Renal cortex interstitium (tissue), 11 donors: ENCODE measurements around the gene PLAAT4. TPM values are rescaled to one million over a fixed set of nuclear protein-coding genes. Genes with fewer than 3 reads are reported as not detected.
"Not testable (repeated sequence)": the region's sequence is repeated elsewhere in the genome, so short reads cannot be mapped to it uniquely, and the experiment has no call there.

Experiments
- DNase-seq, 11 donors: peaks; one replicate each; pipeline ENCODE4 v3.0.0-alpha.2; 2013; ENCODE audit warnings: low read depth in 9 of 11, low spot score in 4 of 11; ENCODE audit errors: extremely low read depth in 1 of 11
- polyA plus RNA-seq, 3 donors: library from polyadenylated mRNA; unstranded; fragments of 120-200 nt; gene quantifications; one replicate each; pipeline ENCODE4 v1.2.1, GENCODE V29; 2013; ENCODE audit not compliant: insufficient read length in 3 of 3

The PLAAT4 gene
- polyA plus RNA-seq, 3 donors, result 7.1 to 13.2 (median 7.1) TPM

GRCh38 chr11:63556404-63557013 is 19.9 kb downstream of the PLAAT4 start:
- no peak for DNase-seq

- no peak for DNase-seq
Measured at GRCh38 chr11:63557570-63557969, 21.0 kb downstream of the PLAAT4 start.

DNA sequence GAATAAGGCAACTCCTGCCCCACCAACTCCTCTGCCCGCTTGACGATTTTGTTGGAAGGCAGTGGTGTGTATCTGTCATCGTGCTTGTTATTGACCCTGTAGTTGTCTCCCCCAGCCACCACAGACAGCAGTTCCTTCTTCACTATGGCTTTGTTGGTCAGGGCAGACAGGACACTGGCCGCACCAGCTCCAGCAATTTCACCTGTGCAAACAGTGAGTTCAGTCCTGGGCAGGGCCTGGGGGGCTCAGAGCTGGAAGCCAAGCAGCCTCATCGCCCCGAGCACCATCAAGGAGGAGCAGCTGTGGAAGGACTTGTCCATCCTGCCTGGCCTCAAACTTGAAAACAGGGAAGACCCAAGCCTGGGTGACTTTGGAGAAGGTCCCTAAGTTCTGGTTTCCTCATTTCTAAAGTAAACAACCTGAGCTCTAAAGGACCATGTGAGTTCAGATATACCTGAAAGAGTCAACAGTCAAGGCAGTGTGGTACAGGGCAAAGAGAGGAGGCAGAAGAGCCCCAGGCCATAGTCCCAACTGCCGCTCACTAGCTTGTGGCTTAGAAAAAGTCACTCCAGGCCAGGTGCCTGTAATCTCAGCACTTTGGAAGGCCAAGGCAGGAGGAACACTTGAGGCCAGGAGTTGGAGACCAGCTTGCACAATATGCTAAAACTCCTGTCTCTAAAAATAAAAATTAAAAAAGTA is 22.0 kb downstream of the PLAAT4 start:
- DNase-seq, result no peak

DNA sequence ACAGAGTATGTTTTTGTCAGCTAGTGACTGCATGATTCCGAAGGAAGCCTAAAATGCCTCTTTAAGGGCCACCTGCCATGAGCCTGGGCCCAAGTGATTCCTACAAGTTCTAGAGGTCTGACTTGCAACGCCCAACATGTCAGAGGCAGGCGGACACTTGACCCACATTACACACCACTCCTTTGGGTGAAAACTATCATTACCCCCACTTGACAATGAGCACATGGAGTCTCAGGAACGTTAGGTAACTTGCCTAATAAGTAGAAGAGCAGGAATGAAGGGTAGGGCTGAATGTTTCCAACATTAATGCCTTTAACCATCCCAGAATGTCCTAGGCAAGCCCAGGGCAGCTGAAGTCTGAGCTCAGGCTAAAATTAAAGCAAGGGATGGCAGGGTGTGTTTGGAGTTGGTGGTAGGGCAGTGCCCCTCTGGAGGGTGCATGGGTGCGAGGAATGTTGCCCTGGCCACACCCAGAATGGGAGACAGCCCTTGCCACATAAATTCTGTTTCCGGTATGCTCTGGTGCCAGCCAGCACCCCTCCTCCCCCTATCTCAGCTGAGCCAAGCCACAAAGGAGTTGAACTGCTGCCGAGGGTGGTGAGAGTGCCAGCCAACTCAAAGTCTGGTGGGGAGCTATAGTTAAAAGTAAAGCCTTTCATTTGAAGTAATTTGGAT is 24.0 kb downstream of the PLAAT4 start:
- DNase-seq, result no peak

DNA sequence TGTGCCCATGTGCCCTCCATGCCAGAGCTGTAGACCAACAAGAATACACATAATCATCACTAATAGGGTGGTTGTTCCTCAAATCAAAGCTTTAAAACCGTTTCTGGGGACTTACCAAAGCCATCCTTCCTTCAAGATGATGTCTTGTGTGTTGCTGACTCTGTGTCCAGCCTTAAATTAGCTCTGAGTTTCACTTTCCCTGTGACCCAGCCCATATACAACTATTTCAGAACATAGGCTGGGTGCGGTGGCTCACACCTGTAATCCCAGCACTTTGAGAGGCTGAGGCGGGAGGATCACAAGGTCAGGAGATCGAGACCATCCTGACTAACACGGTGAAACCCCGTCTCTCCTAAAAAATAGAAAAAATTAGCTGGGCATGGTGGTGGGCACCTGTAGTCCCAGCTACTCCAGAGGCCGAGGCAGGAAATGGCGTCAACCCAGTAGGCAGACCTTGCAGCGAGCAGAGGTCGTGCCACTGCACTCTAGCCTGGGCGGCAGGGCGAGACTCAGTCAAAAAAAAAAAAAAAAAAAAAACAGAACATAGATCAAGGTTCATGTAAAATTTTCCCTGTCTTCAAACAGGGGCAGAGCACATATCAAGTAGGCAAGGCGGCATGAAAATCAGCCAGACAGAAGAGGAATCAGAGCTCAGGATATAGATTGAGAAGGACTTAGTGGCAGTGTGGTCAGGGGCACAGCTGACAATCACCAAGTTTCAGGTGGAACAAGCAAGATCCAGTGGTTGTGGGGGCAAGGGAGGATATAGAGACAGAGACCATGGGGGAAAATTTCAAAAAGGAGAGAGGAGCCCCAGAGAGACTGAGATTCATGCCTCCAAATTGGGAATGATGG is 26.8 kb downstream of the PLAAT4 start, which contains the start of gene PLAAT2:
PLAAT2 (minus strand) TSS at position 179 of the 855 bp plus-strand sequence; CDS start at position 124, 55 bp downstream.
- DNase-seq, result no peak

GRCh38 chr11:63564056-63564774 is 27.6 kb downstream of the PLAAT4 start:
- peak in 6 of 11 donors; percentile 24 to 56 (median 42) for DNase-seq

DNA sequence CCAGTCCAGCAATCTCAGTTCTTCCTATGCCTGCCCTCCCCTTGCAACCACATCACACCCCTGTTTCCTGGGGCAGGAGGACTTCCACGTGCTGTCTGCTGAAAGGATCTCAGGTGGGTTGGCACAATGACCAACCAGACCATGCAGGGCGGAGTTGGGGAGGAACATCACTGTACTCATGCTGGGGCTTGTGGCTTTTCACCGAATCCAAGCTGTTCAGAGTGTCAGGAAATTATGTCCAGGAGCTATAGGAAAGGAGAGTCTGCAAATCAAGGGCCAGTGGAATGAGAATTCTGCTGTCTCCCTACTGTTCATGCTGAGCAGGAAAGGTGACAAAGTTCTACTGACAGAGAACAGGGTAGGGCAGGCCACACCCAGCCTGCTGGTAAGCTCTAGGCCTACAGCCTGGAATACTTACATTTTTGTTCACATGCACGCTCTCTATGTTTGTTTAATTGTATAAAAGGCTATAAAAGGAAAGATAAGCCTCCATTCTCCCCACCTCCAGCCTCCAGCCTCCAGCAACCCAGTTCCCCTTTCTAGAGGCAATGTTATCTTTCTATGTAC is 28.3 kb downstream of the PLAAT4 start:
- no peak for DNase-seq

- DNase-seq, result peak; percentile 36 to 77 (median 56)
Measured at GRCh38 chr11:63567044-63567840, 30.6 kb downstream of the PLAAT4 start.

GRCh38 chr11:63569570-63569969 is 33.0 kb downstream of the PLAAT4 start:
- no peak for DNase-seq

GRCh38 chr11:63572026-63572688 is 35.5 kb downstream of the PLAAT4 start:
- no peak for DNase-seq

DNA sequence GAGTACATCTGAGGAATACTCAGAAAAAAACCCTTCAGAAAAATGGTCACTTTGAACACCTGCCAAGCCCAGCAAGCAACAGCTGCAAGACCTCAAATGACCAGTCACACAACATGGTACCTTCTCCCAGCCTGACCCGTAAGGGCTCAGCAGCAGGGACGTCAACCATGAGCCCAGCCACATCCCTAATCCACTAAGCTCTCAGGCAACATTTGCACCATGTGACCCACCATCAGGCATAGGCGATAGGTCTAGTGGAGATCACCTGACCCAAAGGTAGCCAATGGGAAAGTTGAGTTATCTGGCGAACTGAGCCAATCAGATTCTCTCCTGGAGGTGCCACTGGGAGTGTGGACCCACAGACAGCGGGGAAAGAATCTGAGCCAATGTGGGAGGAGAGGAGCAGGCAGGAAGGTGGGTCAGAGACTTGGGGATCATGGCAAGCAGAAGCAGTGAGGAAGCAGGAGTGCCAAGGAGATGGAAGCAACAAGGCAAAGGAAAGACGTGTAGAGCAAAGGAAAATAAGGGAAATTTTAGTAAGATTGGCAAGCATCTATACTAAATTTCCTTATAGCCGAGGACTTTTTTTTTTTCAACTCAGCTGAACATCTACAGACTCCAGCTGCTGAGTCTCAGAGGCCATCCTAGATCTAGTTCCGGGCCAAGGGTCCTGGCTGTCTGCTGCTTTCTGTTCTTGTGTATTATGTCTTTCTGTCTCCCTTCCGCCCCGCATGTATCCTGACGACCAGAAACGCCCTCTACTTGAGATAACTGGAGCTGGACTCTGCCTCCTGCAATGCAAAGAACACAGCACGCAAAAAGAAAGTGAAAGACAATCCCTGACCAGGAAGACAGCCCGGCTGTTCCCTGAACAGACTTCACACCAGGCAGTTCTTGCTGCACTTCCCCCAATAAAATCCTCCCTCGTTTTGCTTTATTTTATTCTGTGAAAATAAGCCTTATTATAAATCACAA is 37.6 kb downstream of the PLAAT4 start:
- DNase-seq, result peak in 10 of 11 donors; percentile 29 to 67 (median 46)

DNA sequence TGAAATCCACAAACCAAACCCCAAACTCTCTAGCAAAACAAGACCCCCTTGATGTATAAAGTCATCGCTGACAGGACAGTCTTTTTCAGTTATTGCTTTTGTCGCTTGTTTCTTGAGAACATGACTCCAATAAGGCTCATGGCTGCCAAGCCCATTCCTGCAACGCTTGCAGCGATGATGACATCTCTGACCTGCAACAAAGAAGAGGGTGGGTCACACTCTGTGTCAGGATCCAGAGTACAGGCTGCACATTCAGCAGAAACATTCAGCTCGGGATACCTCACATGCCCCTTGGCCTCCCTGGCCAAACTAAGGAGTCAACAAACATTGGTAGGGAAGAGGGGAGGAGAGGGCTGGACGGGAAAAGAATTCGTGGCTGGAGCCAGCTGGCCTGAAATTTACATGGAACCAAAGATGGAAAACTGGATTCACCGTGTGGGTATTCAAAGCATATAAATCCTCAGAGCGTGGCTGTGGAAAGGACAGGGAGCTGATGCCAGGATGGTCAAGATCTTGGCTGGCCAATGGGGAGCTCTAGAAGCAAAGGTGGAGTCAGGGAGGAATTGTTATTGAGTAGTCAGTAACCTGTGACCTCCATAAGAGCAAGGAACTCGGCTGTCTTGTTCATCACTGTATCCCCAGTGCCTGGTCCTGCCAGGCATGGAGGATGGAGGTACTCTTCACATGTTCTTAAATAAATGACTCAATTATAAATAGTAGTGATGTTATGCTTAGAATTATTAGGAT is 38.4 kb downstream of the PLAAT4 start:
- DNase-seq, result no peak

GRCh38 chr11:63578882-63579281 is 42.3 kb downstream of the PLAAT4 start:
- DNase-seq, result not testable (repeated sequence)

DNA sequence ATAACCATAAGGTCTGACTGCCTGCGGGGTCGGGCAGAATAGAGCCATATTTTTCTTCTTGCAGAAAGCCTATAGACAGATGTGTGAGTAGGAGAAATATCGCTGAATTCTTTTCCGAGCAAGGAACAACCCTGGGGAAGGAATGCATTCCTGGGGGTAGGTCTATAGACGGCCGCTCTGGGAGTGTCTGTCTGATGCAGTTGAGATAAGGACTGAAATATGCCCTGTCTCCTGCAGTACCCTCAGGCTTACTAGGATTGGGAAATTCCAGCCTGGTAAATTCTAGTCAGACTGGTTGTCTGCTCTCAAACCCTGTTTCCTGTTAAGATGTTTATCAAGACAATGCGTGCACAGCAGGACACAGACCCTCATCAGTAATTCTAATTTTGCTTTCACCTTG is 44.6 kb downstream of the PLAAT4 start:
- DNase-seq, result not testable (repeated sequence)

- DNase-seq, result no peak
Measured at GRCh38 chr11:63583357-63583677, 46.7 kb downstream of the PLAAT4 start.
